Mucosa of descending colon (tissue), 3 donors: ENCODE measurements around the gene MAPK7. TPM values are rescaled to one million over a fixed set of nuclear protein-coding genes. Genes with fewer than 3 reads are reported as not detected.

Experiments
- ATAC-seq: fragments of 200-7000 bp; cut with Tn5 transposase; one replicate; pipeline ENCODE4 v1.9.1; 2020; ENCODE audit warnings: mild to moderate bottlenecking, moderate library complexity
- DNase-seq, 3 donors: peaks; one replicate each; pipeline ENCODE4 v3.0.0-alpha.2; 2020
- H3K36me3 ChIP-seq: fragments of 200-600 bp; one replicate; pipeline ENCODE4 v1.8.0; 2021; ENCODE audit warnings: low read depth, mild to moderate bottlenecking
- H3K4me1 ChIP-seq: fragments of 200-600 bp; one replicate; pipeline ENCODE4 v1.8.0; 2021; ENCODE audit warnings: low read depth, mild to moderate bottlenecking
- H3K4me3 ChIP-seq: fragments of 200-600 bp; one replicate; pipeline ENCODE4 v1.8.0; 2021; ENCODE audit warnings: mild to moderate bottlenecking
- H3K9me3 ChIP-seq: fragments of 200-600 bp; one replicate; pipeline ENCODE4 v1.8.0; 2021; ENCODE audit warnings: mild to moderate bottlenecking
- intact Hi-C, 2 donors: fragments of 100-400 bp; cut with DNase I in 1 of 2; cut with micrococcal nuclease in 1 of 2; formaldehyde crosslinking; loops; one replicate each; pipeline versions ENCODE4 v1.11.0 to v1.11.1; 2022; cut with DNase I, micrococcal nuclease
- total RNA-seq, 3 donors: library from RNA; stranded (reverse); fragmentation: NEBNext Ultra II Directional in 2 of 3; extraction: Animal tissue kit (Norgen Biotek cat#: 25700) in 2 of 3; gene quantifications; one replicate each; pipeline versions ENCODE4 v1.2.1 to v1.2.4, GENCODE V29; 2021 to 2023
- TF ChIP-seq, protein P1 (sequence below): fragments of 200-600 bp; IDR thresholded peaks from one replicate; pipeline ENCODE4 v1.8.0; 2022; ENCODE audit warnings: antibody characterized with exemption, mild to moderate bottlenecking
- donor health status: DM: no; HTN: no; CAD: no; lungs with moderate emphysema.
- donor health status: DM: no; HTN: no; CAD: no.
- donor health status: DM: no; HTN: yes; CAD: no.

The MAPK7 gene
- total RNA-seq, 3 donors from 2014 or later: 36.9 to 48.6 (median 47.5) TPM

DNA sequence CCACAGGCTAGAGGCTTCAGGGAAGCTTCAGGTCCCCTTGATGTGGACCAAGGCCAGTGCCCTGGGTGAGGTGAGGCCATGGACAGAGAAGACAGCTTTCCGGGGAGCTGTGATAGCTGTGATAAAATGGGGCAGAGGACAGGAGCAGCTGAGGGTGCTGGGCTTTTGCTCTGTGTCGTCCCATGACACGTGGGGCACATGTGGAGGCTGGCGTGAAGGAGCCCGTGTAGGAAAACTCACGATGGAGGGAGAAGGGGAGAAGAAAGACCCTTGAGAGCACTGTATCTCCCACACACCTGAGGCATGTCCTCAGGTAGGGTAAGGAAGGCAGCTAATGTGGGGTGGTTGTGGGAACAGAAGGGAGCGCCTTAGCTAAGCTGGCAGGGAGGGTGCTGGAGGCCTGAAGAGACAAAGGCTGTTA lies 37.1 kb upstream of the MAPK7 start:
- no peak for ATAC-seq
- no peaks in the 10 kb centered on the region for H3K36me3 ChIP-seq
- intact Hi-C loops: no loop called here
- TF ChIP-seq, protein P1, sequence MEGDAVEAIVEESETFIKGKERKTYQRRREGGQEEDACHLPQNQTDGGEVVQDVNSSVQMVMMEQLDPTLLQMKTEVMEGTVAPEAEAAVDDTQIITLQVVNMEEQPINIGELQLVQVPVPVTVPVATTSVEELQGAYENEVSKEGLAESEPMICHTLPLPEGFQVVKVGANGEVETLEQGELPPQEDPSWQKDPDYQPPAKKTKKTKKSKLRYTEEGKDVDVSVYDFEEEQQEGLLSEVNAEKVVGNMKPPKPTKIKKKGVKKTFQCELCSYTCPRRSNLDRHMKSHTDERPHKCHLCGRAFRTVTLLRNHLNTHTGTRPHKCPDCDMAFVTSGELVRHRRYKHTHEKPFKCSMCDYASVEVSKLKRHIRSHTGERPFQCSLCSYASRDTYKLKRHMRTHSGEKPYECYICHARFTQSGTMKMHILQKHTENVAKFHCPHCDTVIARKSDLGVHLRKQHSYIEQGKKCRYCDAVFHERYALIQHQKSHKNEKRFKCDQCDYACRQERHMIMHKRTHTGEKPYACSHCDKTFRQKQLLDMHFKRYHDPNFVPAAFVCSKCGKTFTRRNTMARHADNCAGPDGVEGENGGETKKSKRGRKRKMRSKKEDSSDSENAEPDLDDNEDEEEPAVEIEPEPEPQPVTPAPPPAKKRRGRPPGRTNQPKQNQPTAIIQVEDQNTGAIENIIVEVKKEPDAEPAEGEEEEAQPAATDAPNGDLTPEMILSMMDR: no peak
- no peaks in the 10 kb centered on the region for H3K9me3 ChIP-seq
- no peak overlapping the region for H3K4me3 ChIP-seq
- peaks cover 5% of the 10 kb centered on the region for H3K4me1 ChIP-seq
- no peak for DNase-seq

DNA sequence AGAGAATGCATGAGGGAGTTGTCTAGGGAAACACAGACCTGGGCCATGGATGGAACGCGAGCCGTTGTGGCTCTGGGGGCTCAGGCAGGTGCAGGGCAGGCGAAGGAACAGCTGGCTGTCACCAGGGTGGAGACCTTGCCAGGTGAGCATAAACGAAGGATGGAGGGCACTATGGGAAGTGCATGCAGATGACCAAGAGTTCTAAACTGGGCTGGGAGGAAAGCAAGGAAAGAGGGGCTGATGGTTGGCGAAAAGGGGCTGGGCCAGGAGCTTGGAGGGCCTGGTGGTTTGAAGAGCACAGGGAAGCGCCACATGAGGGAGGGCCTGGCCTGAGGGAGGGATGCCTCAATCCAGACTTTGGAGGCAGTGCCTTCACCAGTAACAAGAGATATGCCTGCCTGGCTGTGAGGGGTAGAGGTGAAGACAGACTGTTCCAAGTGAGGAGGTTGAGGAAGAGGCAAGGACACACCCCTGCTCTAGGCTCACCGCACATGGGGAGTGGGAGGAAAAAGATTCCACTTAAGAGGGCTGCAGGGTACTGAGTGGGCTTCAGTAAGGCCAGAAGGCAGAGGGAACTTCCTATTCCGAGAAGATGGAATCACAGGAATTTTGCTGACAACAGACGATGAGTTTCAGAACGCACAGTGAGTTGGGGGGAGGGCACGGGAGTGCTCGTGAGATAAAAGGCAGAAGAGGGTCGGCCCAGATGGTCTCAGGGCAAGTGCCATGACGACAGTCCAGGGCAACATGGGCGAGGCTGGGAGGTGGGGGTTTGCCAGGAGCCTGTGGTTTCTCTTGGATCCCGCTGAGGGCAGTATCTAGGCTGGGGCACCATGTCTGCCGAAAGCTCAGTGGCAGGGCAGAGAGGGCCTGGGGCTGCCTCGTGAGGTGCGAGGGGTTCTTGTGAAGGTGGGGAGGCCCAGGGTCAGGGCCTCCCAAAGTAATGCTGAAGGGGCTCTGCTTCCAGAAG lies 36.4 kb upstream of the MAPK7 start:
- Histone ChIP-seq H3K4me1 (peaks cover 5% of the 10 kb centered on the region), H3K9me3 (no peaks in the 10 kb centered on the region), H3K36me3 (no peaks in the 10 kb centered on the region), H3K4me3 (no peak overlapping the region)
- intact Hi-C loops: no loop called here
- TF ChIP-seq, protein P1: no peak
- no peak for DNase-seq
- no peak for ATAC-seq

DNA sequence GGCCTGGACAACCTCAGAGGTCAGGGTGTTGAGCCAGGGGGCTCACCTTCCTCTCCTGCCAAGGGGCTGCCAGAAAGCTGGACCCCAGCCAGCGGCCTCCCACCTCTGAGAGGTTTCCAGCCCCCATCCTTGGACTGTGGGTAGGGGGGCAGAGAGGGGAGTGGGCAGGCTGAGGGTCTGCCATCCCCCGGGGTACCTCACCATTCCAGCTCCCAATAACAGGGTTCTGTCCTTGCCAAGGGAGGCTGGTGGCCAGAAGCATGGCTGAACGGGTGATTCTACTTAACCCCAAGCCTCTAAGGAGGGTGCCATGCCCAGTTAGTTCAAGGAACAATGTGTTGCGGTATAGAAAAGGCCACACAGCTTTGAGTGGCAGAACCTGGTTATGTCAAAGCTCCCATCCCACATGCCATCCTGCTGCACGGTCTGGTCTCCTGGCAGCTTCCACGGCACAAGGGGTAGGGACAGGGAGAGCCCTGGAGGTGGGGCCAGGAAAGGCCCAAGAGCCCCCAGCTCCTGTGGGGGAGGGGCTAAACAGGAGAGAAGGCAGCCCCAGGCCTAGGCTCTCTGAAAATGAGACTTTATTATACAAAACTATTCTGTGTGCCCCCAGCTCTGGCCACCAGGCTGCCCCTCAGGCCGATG lies 35.6 kb upstream of the MAPK7 start:
- no peak for DNase-seq
- no peaks in the 10 kb centered on the region for H3K9me3 ChIP-seq
- H3K36me3 ChIP-seq: no peaks in the 10 kb centered on the region
- no peak overlapping the region for H3K4me3 ChIP-seq
- ATAC-seq: no peak
- H3K4me1 ChIP-seq: peaks cover 9% of the 10 kb centered on the region
- intact Hi-C loops: no loop called here
- TF ChIP-seq, protein P1: no peak

DNA sequence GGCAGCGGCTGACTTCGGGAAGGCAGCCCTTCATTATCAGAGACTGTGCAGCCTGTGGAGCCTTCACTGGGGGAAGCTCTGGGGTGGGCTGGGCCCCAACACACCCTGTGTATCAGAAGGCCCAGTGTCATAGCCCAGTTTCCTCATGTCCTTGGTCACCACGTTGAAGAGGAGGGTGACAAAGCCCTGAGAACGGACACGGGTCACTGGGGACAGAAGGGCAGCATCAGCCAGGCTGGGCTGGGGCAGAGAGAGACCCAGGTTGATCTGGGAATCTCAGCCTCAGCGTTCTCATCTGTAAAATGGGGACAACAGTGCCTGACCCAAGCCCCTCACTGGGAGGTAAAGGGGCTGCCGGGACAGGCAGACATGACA lies 35.1 kb upstream of the MAPK7 start:
- intact Hi-C loops: no loop called here
- TF ChIP-seq, protein P1: no peak
- Histone ChIP-seq H3K36me3 (no peaks in the 10 kb centered on the region), H3K4me1 (peaks cover 11% of the 10 kb centered on the region), H3K9me3 (no peaks in the 10 kb centered on the region), H3K4me3 (no peak overlapping the region)
- no peak for ATAC-seq
- no peak for DNase-seq

DNA sequence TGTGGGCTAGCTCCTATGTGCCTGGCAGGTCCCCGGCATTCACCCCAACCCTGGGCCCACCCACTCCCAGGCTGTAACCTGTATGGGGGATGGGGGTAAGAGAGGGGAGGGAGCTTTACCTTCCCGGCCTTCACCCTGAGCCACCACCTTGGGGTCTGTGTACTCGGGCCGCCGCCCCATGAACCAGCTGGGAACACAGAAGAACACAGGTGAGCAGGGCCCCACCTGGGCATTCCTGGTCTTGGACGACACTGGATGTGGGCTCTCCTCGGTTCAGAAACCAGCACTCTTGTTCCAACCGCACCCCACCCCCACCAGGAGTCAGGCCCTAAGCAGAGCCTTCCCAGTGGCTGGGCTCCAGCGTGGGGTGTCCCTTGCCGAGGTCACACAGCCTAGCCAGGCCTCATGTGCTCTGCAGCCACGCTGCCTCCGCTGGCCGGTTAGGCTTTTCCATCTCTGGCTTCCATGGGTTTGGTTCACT lies 34.6 kb upstream of the MAPK7 start:
- Histone ChIP-seq H3K4me1 (peaks cover 14% of the 10 kb centered on the region), H3K36me3 (no peaks in the 10 kb centered on the region), H3K4me3 (no peak overlapping the region), H3K9me3 (no peaks in the 10 kb centered on the region)
- DNase-seq (no peak), ATAC-seq (no peak)
- intact Hi-C loops: no loop called here
- TF ChIP-seq, protein P1: no peak
